ENCODE data around the gene HDAC10.

Gene HDAC10

GRCh38 chr22:50200461-50201190 lies 50.4 kb downstream of the HDAC10 start, which contains the start of gene SELENOO:
TSS of gene SELENOO (plus strand) at chr22:50201011. CDS start at chr22:50201037, 26 bp downstream.
- DNase-seq (ENCODE audit: low read depth in 2 of 2) = peak; percentile 73 to 77

- DNase-seq (ENCODE audit: low read depth in 2 of 2) = no peak
Measured at GRCh38 chr22:50199829-50200460, 51.1 kb downstream of the HDAC10 start.

- no peak for DNase-seq (ENCODE audit: low read depth in 2 of 2)
Measured at GRCh38 chr22:50199251-50199721, 51.8 kb downstream of the HDAC10 start.

GRCh38 chr22:50198624-50199017 lies 52.4 kb downstream of the HDAC10 start:
- no peak for DNase-seq (ENCODE audit: low read depth in 2 of 2)

DNA sequence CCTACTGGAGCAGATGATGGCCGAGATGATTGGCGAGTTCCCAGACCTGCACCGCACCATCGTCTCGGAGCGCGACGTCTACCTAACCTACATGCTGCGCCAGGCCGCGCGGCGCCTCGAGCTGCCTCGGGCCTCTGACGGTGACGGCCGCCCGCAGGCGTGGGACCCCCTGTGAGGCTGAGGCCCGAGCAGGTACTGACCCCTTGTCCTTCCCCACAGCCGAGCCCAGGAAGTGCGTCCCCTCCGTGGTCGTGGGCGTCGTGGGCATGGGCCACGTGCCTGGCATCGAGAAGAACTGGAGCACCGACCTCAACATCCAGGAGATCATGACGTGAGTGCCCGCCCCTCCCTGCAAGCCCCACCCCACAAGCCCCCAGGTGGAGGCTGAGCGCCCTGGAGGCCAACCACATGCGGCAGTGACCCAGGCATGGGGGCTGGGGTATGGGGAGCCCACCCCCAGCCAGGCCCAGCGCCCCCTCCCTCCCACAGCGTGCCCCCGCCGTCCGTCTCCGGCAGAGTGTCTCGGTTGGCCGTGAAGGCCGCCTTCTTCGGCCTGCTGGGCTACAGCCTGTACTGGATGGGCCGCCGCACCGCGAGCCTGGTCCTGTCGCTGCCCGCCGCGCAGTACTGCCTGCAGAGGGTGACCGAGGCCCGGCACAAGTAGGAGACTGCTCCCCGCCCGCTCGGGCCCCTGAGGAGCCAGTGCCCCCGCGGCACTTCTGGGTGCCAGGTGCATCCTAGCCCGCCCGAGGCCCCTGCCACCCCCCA lies 53.0 kb downstream of the HDAC10 start:
- no peak for DNase-seq (ENCODE audit: low read depth in 2 of 2)

- DNase-seq (ENCODE audit: low read depth in 2 of 2) = no peak
Measured at GRCh38 chr22:50197000-50197800, 53.9 kb downstream of the HDAC10 start.

GRCh38 chr22:50196256-50196655 lies 54.8 kb downstream of the HDAC10 start:
- no peak for DNase-seq (ENCODE audit: low read depth in 2 of 2)

Measured in stimulated activated CD8-positive, alpha-beta memory T cell treated with anti-CD3 and anti-CD28 coated beads, Interleukin-7, amount 100 ng/mL, for 1 hour (primary cell).